ENCODE data around the gene PWWP2A.
"Not testable (repeated sequence)": the region's sequence is repeated elsewhere in the genome, so short reads cannot be mapped to it uniquely, and the experiment has no call there.

Gene PWWP2A

DNA sequence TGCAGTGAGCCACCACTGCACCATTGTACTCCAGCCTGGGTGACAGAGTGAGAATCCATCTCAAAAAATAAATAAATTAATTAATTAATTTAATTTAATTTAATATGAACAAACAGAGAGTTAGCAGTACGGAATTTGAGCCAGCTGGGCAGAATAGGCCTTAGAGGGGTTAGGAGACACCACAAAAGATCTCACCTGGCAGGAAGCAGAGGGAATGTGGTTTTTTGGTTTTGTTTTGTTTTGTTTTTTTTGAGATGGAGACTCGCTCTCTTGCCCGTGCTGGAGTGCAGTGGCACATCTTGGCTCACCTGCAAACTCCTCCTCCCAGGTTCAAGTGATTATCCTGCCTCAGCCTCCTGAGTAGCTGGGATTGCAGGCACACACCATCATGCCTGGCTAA, 31.8 kb upstream of the PWWP2A start:
- no peaks in the 10 kb centered on the region for H3K36me3 ChIP-seq (ENCODE audit: insufficient read depth, low read length)
- peak; percentile 72 for ATAC-seq (ENCODE audit: insufficient read depth, low read depth)
- H3K79me2 ChIP-seq (ENCODE audit: insufficient read depth, low read length), result no peaks in the 10 kb centered on the region
- no peak overlapping the region for H3K4me3 ChIP-seq (ENCODE audit: low read depth in 1 of 2, low read length in 2 of 2)
- H2AFZ ChIP-seq (ENCODE audit: low read depth, low read length), result no peak overlapping the region
- H3K27ac ChIP-seq (ENCODE audit: low read length), result no peak overlapping the region
- no peaks in the 10 kb centered on the region for H3K9me3 ChIP-seq (ENCODE audit: insufficient read depth, low read length, severe bottlenecking)
- no peaks in the 10 kb centered on the region for H4K20me1 ChIP-seq (ENCODE audit: insufficient read depth, low read length)
- H3K9ac ChIP-seq (ENCODE audit: low read depth, low read length), result no peak overlapping the region
- H3K27me3 ChIP-seq (ENCODE audit: insufficient read depth, low read length, poor library complexity), result no peaks in the 10 kb centered on the region
- no peaks in the 10 kb centered on the region for H3K4me1 ChIP-seq (ENCODE audit: insufficient read depth, low read length)
- peak; percentile 9 for DNase-seq
- H3K4me2 ChIP-seq (ENCODE audit: insufficient read depth, low read length), result no peak overlapping the region
- no peak for TF ChIP-seq EZH2 (IDR thresholded peaks at IDR 0.05; ENCODE audit: borderline replicate concordance, low read depth, low read length, severe bottlenecking)
- TF ChIP-seq, protein P1, sequence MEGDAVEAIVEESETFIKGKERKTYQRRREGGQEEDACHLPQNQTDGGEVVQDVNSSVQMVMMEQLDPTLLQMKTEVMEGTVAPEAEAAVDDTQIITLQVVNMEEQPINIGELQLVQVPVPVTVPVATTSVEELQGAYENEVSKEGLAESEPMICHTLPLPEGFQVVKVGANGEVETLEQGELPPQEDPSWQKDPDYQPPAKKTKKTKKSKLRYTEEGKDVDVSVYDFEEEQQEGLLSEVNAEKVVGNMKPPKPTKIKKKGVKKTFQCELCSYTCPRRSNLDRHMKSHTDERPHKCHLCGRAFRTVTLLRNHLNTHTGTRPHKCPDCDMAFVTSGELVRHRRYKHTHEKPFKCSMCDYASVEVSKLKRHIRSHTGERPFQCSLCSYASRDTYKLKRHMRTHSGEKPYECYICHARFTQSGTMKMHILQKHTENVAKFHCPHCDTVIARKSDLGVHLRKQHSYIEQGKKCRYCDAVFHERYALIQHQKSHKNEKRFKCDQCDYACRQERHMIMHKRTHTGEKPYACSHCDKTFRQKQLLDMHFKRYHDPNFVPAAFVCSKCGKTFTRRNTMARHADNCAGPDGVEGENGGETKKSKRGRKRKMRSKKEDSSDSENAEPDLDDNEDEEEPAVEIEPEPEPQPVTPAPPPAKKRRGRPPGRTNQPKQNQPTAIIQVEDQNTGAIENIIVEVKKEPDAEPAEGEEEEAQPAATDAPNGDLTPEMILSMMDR (IDR thresholded peaks at IDR 0.05; ENCODE audit: borderline replicate concordance, extremely low read depth, low read length, poor library complexity, severe bottlenecking), result no peak

DNA sequence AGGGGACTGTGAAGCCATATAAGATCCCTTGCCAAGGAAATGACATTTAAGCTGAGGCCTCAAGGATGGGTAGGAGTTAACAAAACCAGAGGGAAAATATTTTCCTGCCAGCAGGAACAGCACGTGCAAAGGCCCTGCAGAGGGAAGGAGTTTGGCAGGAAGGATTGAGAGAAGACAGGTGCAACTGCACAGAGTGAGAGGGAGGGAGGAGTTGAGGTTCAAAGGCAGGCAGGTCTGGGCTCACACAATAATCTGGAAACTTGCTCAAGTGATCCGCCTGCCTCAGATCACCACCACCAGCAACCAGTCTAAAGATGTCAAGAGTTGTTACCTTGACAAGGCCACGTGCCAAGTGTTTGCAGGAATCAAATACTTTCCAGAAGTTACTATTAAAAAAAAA, 31.1 kb upstream of the PWWP2A start:
- Histone ChIP-seq H3K9me3 (ENCODE audit: insufficient read depth, low read length, severe bottlenecking) (no peaks in the 10 kb centered on the region), H4K20me1 (ENCODE audit: insufficient read depth, low read length) (no peaks in the 10 kb centered on the region), H3K27ac (ENCODE audit: low read length) (no peak overlapping the region), H3K36me3 (ENCODE audit: insufficient read depth, low read length) (no peaks in the 10 kb centered on the region), H3K27me3 (ENCODE audit: insufficient read depth, low read length, poor library complexity) (no peaks in the 10 kb centered on the region), H3K9ac (ENCODE audit: low read depth, low read length) (no peak overlapping the region), H3K79me2 (ENCODE audit: insufficient read depth, low read length) (no peaks in the 10 kb centered on the region), H3K4me3 (ENCODE audit: low read depth in 1 of 2, low read length in 2 of 2) (no peak overlapping the region), H3K4me1 (ENCODE audit: insufficient read depth, low read length) (no peaks in the 10 kb centered on the region), H3K4me2 (ENCODE audit: insufficient read depth, low read length) (no peak overlapping the region), H2AFZ (ENCODE audit: low read depth, low read length) (no peak overlapping the region)
- DNase-seq, result no peak
- TF ChIP-seq, protein P1 (IDR thresholded peaks at IDR 0.05; ENCODE audit: borderline replicate concordance, extremely low read depth, low read length, poor library complexity, severe bottlenecking), result no peak
- TF ChIP-seq EZH2 (IDR thresholded peaks at IDR 0.05; ENCODE audit: borderline replicate concordance, low read depth, low read length, severe bottlenecking), result no peak
- ATAC-seq (ENCODE audit: insufficient read depth, low read depth), result no peak

DNA sequence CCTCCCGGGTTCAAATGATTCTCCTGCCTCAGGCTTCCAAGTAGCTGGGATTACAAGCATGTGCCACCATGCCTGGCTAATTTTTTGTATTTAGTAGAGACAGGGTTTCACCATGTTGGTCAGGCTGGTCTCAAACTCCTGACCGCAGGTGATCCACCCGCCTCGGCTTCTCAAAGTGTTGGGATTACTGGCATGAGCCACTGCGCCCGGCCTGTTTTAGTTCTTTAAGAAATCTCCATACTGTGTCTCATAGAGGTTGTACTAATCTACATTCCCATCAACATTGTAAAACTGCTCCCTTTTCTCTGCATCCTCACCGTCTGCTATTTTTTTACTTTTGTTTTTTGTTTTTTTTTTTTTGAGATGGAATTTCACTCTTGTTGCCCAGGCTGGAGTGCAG, 25.2 kb upstream of the PWWP2A start:
- not testable (repeated sequence) for H3K4me3 ChIP-seq (ENCODE audit: low read depth in 1 of 2, low read length in 2 of 2); ATAC-seq (ENCODE audit: insufficient read depth, low read depth); H3K9ac ChIP-seq (ENCODE audit: low read depth, low read length); H3K9me3 ChIP-seq (ENCODE audit: insufficient read depth, low read length, severe bottlenecking); H3K36me3 ChIP-seq (ENCODE audit: insufficient read depth, low read length); H3K4me2 ChIP-seq (ENCODE audit: insufficient read depth, low read length); H3K79me2 ChIP-seq (ENCODE audit: insufficient read depth, low read length); H3K4me1 ChIP-seq (ENCODE audit: insufficient read depth, low read length); H2AFZ ChIP-seq (ENCODE audit: low read depth, low read length); H4K20me1 ChIP-seq (ENCODE audit: insufficient read depth, low read length); DNase-seq; H3K27ac ChIP-seq (ENCODE audit: low read length); H3K27me3 ChIP-seq (ENCODE audit: insufficient read depth, low read length, poor library complexity)

DNA sequence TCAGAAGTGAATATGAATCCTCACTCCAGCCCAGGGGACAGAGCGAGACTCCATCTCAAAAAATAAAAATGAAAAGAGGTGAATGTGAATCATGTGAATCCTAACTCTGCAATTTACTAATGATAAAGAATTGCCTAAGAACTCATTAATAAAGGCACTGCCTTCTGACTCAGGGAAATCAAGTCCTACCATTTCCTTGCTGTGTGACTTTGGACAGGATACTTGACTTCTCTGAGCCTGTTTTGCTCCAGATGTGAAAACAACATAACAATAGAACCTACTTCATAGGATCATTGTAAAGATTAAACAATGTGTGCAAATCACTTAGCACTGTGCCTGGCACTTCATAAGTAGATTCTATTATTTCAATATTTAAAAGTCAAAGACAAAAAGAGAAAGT, 15.1 kb upstream of the PWWP2A start:
- Histone ChIP-seq H3K79me2 (ENCODE audit: insufficient read depth, low read length) (no peaks in the 10 kb centered on the region), H3K36me3 (ENCODE audit: insufficient read depth, low read length) (no peaks in the 10 kb centered on the region), H3K27ac (ENCODE audit: low read length) (no peak overlapping the region), H3K9me3 (ENCODE audit: insufficient read depth, low read length, severe bottlenecking) (no peaks in the 10 kb centered on the region), H2AFZ (ENCODE audit: low read depth, low read length) (no peak overlapping the region), H4K20me1 (ENCODE audit: insufficient read depth, low read length) (no peaks in the 10 kb centered on the region), H3K4me2 (ENCODE audit: insufficient read depth, low read length) (no peak overlapping the region), H3K4me3 (ENCODE audit: low read depth in 1 of 2, low read length in 2 of 2) (no peak overlapping the region), H3K9ac (ENCODE audit: low read depth, low read length) (no peak overlapping the region), H3K27me3 (ENCODE audit: insufficient read depth, low read length, poor library complexity) (no peaks in the 10 kb centered on the region), H3K4me1 (ENCODE audit: insufficient read depth, low read length) (no peaks in the 10 kb centered on the region)
- no peak for DNase-seq
- TF ChIP-seq EZH2 (IDR thresholded peaks at IDR 0.05; ENCODE audit: borderline replicate concordance, low read depth, low read length, severe bottlenecking), result no peak
- TF ChIP-seq, protein P1 (IDR thresholded peaks at IDR 0.05; ENCODE audit: borderline replicate concordance, extremely low read depth, low read length, poor library complexity, severe bottlenecking), result no peak
- no peak for ATAC-seq (ENCODE audit: insufficient read depth, low read depth)
